ENCODE measurements around the gene ZNF492.

DNA sequence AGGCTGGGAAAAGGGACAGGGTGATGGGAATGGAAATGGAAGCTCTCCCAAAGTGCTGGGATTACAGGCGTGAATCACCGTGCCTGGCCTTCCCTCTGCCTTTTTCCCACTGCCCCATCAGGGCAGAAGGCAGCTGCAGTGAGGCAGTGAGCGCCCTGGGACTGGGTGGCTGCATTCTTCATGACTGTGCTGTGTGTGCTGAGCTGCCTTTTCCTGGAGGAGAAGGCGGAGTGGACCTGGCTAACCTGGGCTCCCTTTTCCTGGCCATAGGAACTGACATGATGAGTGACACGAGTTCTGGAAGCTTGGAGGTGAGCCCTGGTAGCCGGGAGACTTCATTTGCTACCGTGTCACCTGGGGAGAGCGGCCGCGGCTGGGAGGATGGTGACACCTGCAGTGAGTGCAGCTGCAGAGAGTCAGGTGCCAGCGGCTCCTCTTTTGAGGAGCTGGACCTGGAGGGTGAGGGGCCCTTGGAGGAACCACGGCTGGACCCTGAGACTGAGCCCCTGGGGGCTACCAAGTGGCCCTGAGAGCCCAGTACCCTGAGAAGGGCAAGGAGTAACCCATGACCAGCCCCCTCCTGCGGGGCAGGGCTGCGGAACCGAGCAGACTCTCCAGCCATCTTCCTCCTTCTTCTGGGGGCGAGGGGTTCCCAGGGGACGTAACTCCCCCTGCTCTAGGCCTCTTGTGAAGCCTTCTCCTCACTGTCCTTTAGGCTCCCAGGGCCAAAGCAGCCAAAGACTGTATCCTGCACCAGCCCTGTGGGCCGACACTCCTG, 26.3 kb upstream of the ZNF492 start:
- TF ChIP-seq, protein P1, sequence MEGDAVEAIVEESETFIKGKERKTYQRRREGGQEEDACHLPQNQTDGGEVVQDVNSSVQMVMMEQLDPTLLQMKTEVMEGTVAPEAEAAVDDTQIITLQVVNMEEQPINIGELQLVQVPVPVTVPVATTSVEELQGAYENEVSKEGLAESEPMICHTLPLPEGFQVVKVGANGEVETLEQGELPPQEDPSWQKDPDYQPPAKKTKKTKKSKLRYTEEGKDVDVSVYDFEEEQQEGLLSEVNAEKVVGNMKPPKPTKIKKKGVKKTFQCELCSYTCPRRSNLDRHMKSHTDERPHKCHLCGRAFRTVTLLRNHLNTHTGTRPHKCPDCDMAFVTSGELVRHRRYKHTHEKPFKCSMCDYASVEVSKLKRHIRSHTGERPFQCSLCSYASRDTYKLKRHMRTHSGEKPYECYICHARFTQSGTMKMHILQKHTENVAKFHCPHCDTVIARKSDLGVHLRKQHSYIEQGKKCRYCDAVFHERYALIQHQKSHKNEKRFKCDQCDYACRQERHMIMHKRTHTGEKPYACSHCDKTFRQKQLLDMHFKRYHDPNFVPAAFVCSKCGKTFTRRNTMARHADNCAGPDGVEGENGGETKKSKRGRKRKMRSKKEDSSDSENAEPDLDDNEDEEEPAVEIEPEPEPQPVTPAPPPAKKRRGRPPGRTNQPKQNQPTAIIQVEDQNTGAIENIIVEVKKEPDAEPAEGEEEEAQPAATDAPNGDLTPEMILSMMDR (conservative IDR thresholded peaks at IDR 0.05 in 1 of 2, IDR thresholded peaks at IDR 0.05 in 1 of 2; ENCODE audit: extremely low read depth in 1 of 2, insufficient read depth in 1 of 2, low read depth in 1 of 2, low read length in 2 of 2) = no peak
- no peak for TF ChIP-seq EZH2 (IDR thresholded peaks at IDR 0.05; ENCODE audit: borderline replicate concordance, low read length)
